ENCODE data around the gene ZNF219. TPM values are rescaled to one million over a fixed set of nuclear protein-coding genes. Genes with fewer than 3 reads are reported as not detected.
A peak's percentile ranks its signal among the peaks of the same experiment; 100 is the strongest.

The ZNF219 gene
- total RNA-seq, 1 donor = 5.9 TPM

DNA sequence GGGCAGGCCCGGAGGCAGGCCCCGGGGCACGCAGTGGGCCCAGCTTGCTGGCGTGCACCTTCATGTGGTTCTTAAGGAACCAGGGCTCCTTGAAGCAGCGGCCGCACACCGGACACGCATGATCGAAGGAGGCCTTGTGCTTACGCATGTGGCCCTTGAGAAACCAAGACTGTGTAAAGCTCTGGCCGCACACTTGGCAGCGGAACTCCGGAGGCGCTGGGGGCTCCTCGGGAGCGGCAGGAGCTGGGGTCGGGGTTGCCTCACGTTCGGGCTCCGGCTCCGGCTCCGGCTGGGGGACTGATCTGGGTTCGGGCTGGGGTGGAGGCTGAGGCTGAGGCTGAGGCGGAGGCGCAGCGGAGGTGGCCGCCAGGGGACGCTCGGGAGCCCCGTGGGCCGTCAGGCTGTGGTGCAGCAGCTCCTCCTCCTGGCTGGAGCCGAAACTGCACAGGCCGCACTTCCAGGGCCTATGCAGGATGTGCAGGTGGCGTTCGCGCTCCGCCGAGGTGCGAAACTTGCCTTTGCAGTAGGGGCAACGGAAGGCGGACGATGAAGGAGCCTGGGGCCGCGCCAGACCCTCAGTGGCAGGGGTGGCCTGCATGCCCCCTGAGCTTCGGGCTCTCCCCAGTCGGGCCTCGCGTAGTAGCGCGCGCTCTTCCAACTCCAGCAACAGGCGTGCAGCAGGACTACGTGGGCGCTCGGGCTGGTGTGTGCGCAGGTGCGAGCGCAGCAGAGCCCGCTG, 6.0 kb downstream of the ZNF219 start:
- H3K4me3 ChIP-seq (ENCODE audit: low read depth, low read length) = no peak overlapping the region
- peak; percentile 71 for DNase-seq (ENCODE audit: low read depth)
- TF ChIP-seq, protein P1, sequence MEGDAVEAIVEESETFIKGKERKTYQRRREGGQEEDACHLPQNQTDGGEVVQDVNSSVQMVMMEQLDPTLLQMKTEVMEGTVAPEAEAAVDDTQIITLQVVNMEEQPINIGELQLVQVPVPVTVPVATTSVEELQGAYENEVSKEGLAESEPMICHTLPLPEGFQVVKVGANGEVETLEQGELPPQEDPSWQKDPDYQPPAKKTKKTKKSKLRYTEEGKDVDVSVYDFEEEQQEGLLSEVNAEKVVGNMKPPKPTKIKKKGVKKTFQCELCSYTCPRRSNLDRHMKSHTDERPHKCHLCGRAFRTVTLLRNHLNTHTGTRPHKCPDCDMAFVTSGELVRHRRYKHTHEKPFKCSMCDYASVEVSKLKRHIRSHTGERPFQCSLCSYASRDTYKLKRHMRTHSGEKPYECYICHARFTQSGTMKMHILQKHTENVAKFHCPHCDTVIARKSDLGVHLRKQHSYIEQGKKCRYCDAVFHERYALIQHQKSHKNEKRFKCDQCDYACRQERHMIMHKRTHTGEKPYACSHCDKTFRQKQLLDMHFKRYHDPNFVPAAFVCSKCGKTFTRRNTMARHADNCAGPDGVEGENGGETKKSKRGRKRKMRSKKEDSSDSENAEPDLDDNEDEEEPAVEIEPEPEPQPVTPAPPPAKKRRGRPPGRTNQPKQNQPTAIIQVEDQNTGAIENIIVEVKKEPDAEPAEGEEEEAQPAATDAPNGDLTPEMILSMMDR (IDR thresholded peaks at IDR 0.05; ENCODE audit: insufficient read depth, low read length) = peak; percentile 100

GRCh38 chr14:21091821-21092272, 6.6 kb downstream of the ZNF219 start:
- DNase-seq (ENCODE audit: low read depth) = no peak
- TF ChIP-seq, protein P1 (IDR thresholded peaks at IDR 0.05; ENCODE audit: insufficient read depth, low read length) = no peak
- no peak overlapping the region for H3K4me3 ChIP-seq (ENCODE audit: low read depth, low read length)

DNA sequence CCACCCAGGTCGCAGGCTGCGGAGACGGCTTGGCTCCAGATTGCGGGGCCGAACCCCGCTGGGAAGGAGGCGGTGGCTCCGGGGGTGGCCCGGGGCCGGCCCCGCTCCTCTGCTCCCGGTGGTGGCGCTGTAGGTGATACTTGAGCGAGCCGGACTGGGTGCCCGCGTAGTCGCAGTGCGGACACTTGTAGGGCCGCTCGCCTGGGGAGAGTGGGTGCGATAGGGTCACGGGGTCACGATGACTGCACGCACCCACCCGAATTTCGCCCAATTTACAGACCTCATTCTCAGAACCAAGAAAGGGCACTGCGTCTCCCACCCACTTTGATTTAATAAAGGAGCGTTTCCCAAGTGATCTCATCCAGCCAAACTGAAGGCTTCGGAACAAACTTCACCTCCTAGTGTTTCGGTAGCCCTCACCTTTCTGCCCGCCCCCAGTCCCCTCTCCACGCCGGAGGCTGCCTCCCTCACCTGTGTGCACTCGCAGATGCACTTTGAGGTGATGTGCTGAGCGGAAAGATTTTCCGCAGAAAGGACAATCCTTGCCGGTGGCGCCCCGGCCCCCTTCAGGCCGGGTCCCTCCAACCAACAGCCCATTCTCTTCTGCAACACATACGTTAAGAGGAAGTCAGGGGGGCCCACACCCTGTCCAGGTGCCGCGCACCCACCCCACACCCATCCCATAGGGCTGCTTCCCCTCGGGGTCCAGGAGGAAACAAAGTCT, 7.4 kb downstream of the ZNF219 start:
- no peak overlapping the region for H3K4me3 ChIP-seq (ENCODE audit: low read depth, low read length)
- TF ChIP-seq, protein P1 (IDR thresholded peaks at IDR 0.05; ENCODE audit: insufficient read depth, low read length) = no peak
- DNase-seq (ENCODE audit: low read depth) = no peak

DNA sequence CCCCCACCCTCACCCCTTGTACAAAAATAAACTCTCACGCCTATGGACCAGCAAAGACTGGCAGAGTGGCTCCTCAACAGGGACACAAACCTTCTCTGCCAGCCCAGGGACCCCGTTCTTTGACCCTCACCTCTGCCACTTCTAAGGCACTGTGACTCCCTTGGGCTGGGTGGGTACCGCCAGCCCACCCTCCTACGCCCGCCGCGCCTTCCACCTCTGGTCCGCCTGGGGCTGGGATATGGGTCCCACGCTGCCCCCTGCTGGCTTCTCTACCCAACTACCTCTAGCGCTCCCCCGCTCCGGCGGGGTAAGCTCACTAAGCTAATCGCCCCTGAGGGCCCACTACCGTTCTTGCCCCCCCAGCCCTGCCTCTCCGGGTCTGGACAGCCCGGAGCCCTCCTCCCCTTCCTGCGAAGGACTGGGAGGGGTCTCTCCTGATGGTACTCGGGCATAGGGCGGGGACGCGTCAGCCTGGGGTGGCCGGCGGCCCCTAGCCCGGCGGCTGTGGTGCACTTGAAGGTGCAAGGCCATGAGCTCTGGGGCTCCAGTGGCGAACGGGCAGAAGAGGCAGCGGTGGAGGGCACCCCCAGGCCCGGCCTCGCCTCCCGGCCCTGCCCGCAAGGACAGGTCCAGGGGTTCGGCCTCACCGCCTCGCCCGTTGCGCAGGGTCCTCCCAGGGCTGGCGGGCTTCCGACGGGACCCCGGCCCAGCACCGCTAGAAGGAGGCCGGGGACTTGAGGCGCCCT, 8.1 kb downstream of the ZNF219 start:
- no peak overlapping the region for H3K4me3 ChIP-seq (ENCODE audit: low read depth, low read length)
- TF ChIP-seq, protein P1 (IDR thresholded peaks at IDR 0.05; ENCODE audit: insufficient read depth, low read length) = peak; percentile 48
- no peak for DNase-seq (ENCODE audit: low read depth)

GRCh38 chr14:21089877-21090193, 8.6 kb downstream of the ZNF219 start:
- no peak overlapping the region for H3K4me3 ChIP-seq (ENCODE audit: low read depth, low read length)
- no peak for DNase-seq (ENCODE audit: low read depth)
- TF ChIP-seq, protein P1 (IDR thresholded peaks at IDR 0.05; ENCODE audit: insufficient read depth, low read length) = no peak

- TF ChIP-seq, protein P1 (IDR thresholded peaks at IDR 0.05; ENCODE audit: insufficient read depth, low read length) = no peak
- DNase-seq (ENCODE audit: low read depth) = no peak
These were observed 9.2 kb downstream of the ZNF219 start for GRCh38 chr14:21089271-21089670.

More at GRCh38 chr14:21089271-21089670, 9.2 kb downstream of the ZNF219 start:
- no peak overlapping the region for H3K4me3 ChIP-seq (ENCODE audit: low read depth, low read length)

All from fibroblast of the aortic adventitia (primary cell).